22Rv1 (cell line): ENCODE data around the gene OSER1.

Experiments used
- H3K27ac ChIP-seq: fragments of 450-650 bp; 2 replicates; pipeline ENCODE4 v1.5.1; 2017
- CTCF ChIP-seq: fragments of 450-650 bp; IDR thresholded peaks from 2 replicates; pipeline ENCODE4 v1.5.1; 2017; ENCODE audit warnings: mild to moderate bottlenecking
- ZFX ChIP-seq: fragments of 450-650 bp; IDR thresholded peaks from 2 replicates; pipeline ENCODE4 v1.6.1; 2017; ENCODE audit warnings: antibody characterized with exemption, borderline replicate concordance

OSER1 gene

GRCh38 chr20:44223721-44224120 is 13.2 kb upstream of the OSER1 start:
- H3K27ac ChIP-seq, result no peak overlapping the region
- TF ChIP-seq ZFX (no peak), CTCF (no peak)

- no peak overlapping the region for H3K27ac ChIP-seq
- no peak for TF ChIP-seq ZFX
- TF ChIP-seq CTCF, result no peak
These were observed 12.2 kb upstream of the OSER1 start for GRCh38 chr20:44222633-44223368.

DNA sequence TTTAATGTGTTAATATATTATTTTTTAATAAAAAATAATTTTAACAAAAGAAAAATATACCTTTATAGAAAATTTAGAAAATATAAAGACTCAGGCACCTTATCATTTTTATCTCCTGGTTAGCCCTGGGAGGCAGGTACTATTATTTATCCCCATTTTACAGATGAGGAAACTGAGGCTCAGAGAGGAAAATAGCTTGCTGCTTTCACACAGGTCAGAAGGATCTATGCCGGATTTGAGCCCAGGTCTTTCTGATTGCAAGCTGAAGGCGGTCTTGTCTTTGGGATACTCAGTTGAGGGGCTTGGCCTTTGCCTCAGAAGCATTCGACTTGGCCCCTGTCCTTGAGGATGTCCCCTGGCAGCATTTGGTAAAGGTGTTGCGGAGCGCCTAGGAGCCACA is 11.5 kb upstream of the OSER1 start:
- H3K27ac ChIP-seq, result no peak overlapping the region
- TF ChIP-seq CTCF (no peak), ZFX (no peak)

GRCh38 chr20:44221368-44221954 is 10.9 kb upstream of the OSER1 start:
- TF ChIP-seq ZFX (no peak), CTCF (no peak)
- no peak overlapping the region for H3K27ac ChIP-seq

DNA sequence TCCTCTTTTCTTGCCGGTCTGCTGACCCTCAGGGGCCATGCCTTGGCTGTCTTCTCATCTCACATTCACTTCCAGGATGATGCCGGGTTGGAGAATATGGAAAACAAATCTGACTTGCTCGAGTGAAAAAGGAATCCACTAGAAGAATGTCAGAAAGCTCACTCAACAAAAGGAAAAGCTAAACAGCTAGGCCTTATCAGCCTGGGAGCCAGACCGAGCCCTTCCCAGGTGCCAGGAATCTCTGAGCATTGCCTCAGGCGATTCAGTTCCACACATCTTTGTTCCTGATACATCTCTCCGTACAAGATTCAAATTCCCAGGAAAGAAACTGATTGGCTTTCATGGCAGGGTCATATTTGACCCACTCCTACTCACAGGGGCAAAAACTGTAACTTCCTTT is 9.2 kb upstream of the OSER1 start:
- H3K27ac ChIP-seq, result no peak overlapping the region
- TF ChIP-seq ZFX (no peak), CTCF (no peak)

DNA sequence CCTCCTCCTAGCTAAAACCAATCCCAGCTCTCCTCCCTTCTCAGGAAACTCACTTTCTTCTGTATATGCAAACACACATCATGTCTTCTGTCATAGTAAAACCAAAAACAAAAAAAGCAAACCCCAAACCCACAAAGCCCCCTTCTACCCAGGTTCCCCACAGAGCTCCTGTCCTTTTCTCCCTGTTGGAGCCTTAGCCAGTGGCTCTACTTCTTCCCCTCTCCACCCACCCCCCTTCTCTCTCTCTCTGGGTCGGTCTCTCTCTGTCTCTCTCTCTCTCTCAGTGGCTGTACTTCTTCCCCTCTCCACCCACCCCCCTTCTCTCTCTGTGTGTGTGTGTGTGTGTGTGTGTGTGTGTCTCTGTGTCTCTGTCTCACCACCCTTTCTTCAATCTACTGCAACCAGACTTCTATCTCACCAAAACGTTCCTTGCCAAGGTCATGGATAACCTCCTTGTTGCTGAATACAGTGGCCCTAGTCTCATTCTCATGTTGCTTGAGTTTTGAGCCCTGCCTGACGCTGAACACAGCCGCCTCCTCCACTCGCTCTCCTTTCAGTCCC is 8.7 kb upstream of the OSER1 start:
- TF ChIP-seq ZFX, result no peak
- TF ChIP-seq CTCF, result no peak
- no peak overlapping the region for H3K27ac ChIP-seq

- no peak overlapping the region for H3K27ac ChIP-seq
These were observed 7.9 kb upstream of the OSER1 start for GRCh38 chr20:44218446-44218845.

More at GRCh38 chr20:44218446-44218845, 7.9 kb upstream of the OSER1 start:
- TF ChIP-seq CTCF (no peak), ZFX (no peak)
